ENCODE data around the gene NR3C2. TPM values are rescaled to one million over a fixed set of nuclear protein-coding genes. Genes with fewer than 3 reads are reported as not detected.

The NR3C2 gene
- polyA plus RNA-seq, 1 of the 3 experiments (the other 2 are of a cell fraction), result 0.02 TPM

GRCh38 chr4:148225639-148226038, 216.6 kb downstream of the NR3C2 start:
- no peak overlapping the region for H3K4me3 ChIP-seq (ENCODE audit: low read depth in 2 of 2, low read length in 1 of 2)
- no peak for TF ChIP-seq TCF12 (IDR thresholded peaks at IDR 0.05)
- TF ChIP-seq YY1 (IDR thresholded peaks at IDR 0.05; ENCODE audit: low read depth), result no peak
- TF ChIP-seq FOSL2 (IDR thresholded peaks at IDR 0.05; ENCODE audit: borderline replicate concordance, low read depth), result no peak
- TF ChIP-seq NFIC (IDR thresholded peaks at IDR 0.05; ENCODE audit: borderline replicate concordance), result no peak
- H2AFZ ChIP-seq (ENCODE audit: low read depth), result no peak overlapping the region
- no peaks in the 10 kb centered on the region for H3K79me2 ChIP-seq (ENCODE audit: insufficient read depth)
- no peak overlapping the region for H3K9ac ChIP-seq
- H4K20me1 ChIP-seq (ENCODE audit: insufficient read depth), result no peaks in the 10 kb centered on the region
- no peaks in the 10 kb centered on the region for H3F3A ChIP-seq (replicated peaks; ENCODE audit: insufficient read depth)
- no peaks in the 10 kb centered on the region for H3K36me3 ChIP-seq (replicated peaks in 1 of 2; ENCODE audit: control insufficient read depth in 1 of 2, insufficient read depth in 2 of 2, low read length in 1 of 2)
- H3K27ac ChIP-seq (ENCODE audit: low read depth in 2 of 2, low read length in 1 of 2), result no peak overlapping the region
- CTCF ChIA-PET, result no interaction called here
- no peaks in the 10 kb centered on the region; a peak in 1 of 4 replicates for H3K4me1 ChIP-seq (ENCODE audit: control insufficient read depth in 1 of 2, insufficient read depth in 2 of 2, low read depth in 1 of 2, low read length in 1 of 2)
- DNase-seq, result no peak
- no peaks in the 10 kb centered on the region for H3K9me3 ChIP-seq
- no peaks in the 10 kb centered on the region; the same call in 1 of the 2 replicates for H3K27me3 ChIP-seq (ENCODE audit: insufficient read depth)
- H3K4me2 ChIP-seq, result no peak overlapping the region
- no peaks in the 10 kb centered on the region for H3K9me2 ChIP-seq
- POLR2A ChIA-PET, result no interaction called here
- 15% methylated on average over 1 of the region's 1 CpG for WGBS (ENCODE audit: low lambda C conversion rate)

GRCh38 chr4:148224476-148224875, 217.7 kb downstream of the NR3C2 start:
- CTCF ChIA-PET, result interaction anchor here (0.9 kb wide), 1 partner anchor 299 kb away, joined by 3 read pairs; no protein-coding TSS in a partner anchor
- no peaks in the 10 kb centered on the region for H3K9me2 ChIP-seq
- 5% methylated on average over 3 of the region's 3 CpGs for WGBS (ENCODE audit: low lambda C conversion rate)
- H3K4me1 ChIP-seq (ENCODE audit: control insufficient read depth in 1 of 2, insufficient read depth in 2 of 2, low read depth in 1 of 2, low read length in 1 of 2), result no peaks in the 10 kb centered on the region; a peak in 1 of 4 replicates
- no peaks in the 10 kb centered on the region for H3K36me3 ChIP-seq (replicated peaks in 1 of 2; ENCODE audit: control insufficient read depth in 1 of 2, insufficient read depth in 2 of 2, low read length in 1 of 2)
- H3K27me3 ChIP-seq (ENCODE audit: insufficient read depth), result no peaks in the 10 kb centered on the region
- POLR2A ChIA-PET, result no interaction called here
- H3K9me3 ChIP-seq, result no peaks in the 10 kb centered on the region
- H3K9ac ChIP-seq, result no peak overlapping the region
- no peak overlapping the region for H2AFZ ChIP-seq (ENCODE audit: low read depth)
- no peak for DNase-seq
- no peaks in the 10 kb centered on the region for H3K79me2 ChIP-seq (ENCODE audit: insufficient read depth)
- no peak overlapping the region for H3K4me2 ChIP-seq
- no peak overlapping the region for H3K27ac ChIP-seq (ENCODE audit: low read depth in 2 of 2, low read length in 1 of 2)
- no peak overlapping the region for H3K4me3 ChIP-seq (ENCODE audit: low read depth in 2 of 2, low read length in 1 of 2)
- no peaks in the 10 kb centered on the region for H4K20me1 ChIP-seq (ENCODE audit: insufficient read depth)
- H3F3A ChIP-seq (replicated peaks; ENCODE audit: insufficient read depth), result no peaks in the 10 kb centered on the region
- no peak for TF ChIP-seq USF2 (IDR thresholded peaks at IDR 0.05; ENCODE audit: borderline replicate concordance, low read depth, low read length)
- no peak for TF ChIP-seq SMC3 (IDR thresholded peaks at IDR 0.05; ENCODE audit: low read depth, low read length)

- no peak for TF ChIP-seq REST (IDR thresholded peaks at IDR 0.05; ENCODE audit: low read depth, low read length)
- no peak for TF ChIP-seq PBX3 (IDR thresholded peaks at IDR 0.05)
- TF ChIP-seq MAX (IDR thresholded peaks at IDR 0.05; ENCODE audit: low read depth), result no peak
- no peak for TF ChIP-seq FOXM1 (IDR thresholded peaks at IDR 0.05; ENCODE audit: low read depth)
- no peak for TF ChIP-seq YY1 (IDR thresholded peaks at IDR 0.05; ENCODE audit: low read depth)
- TF ChIP-seq NFIC (IDR thresholded peaks at IDR 0.05; ENCODE audit: borderline replicate concordance), result no peak
- no peak for TF ChIP-seq SMC3 (IDR thresholded peaks at IDR 0.05; ENCODE audit: low read depth, low read length)
- H3F3A ChIP-seq (replicated peaks; ENCODE audit: insufficient read depth), result no peaks in the 10 kb centered on the region
- H4K20me1 ChIP-seq (ENCODE audit: insufficient read depth), result no peaks in the 10 kb centered on the region
- WGBS (ENCODE audit: low lambda C conversion rate), result 44% methylated on average over 8 of the region's 8 CpGs
- H3K9me3 ChIP-seq, result no peaks in the 10 kb centered on the region
- no peaks in the 10 kb centered on the region for H3K79me2 ChIP-seq (ENCODE audit: insufficient read depth)
- CTCF ChIA-PET, result no interaction called here
- no peaks in the 10 kb centered on the region for H3K4me1 ChIP-seq (ENCODE audit: control insufficient read depth in 1 of 2, insufficient read depth in 2 of 2, low read depth in 1 of 2, low read length in 1 of 2)
- DNase-seq, result no peak
- no peak overlapping the region for H3K9ac ChIP-seq
- H3K36me3 ChIP-seq (replicated peaks in 1 of 2; ENCODE audit: control insufficient read depth in 1 of 2, insufficient read depth in 2 of 2, low read length in 1 of 2), result no peaks in the 10 kb centered on the region
- POLR2A ChIA-PET, result no interaction called here
- no peak overlapping the region for H2AFZ ChIP-seq (ENCODE audit: low read depth)
- no peak overlapping the region for H3K4me2 ChIP-seq
- no peaks in the 10 kb centered on the region for H3K27me3 ChIP-seq (ENCODE audit: insufficient read depth)
- no peak overlapping the region for H3K27ac ChIP-seq (ENCODE audit: low read depth in 2 of 2, low read length in 1 of 2)
- no peaks in the 10 kb centered on the region for H3K9me2 ChIP-seq
- H3K4me3 ChIP-seq (ENCODE audit: low read depth in 2 of 2, low read length in 1 of 2), result no peak overlapping the region
Measured at GRCh38 chr4:148222991-148223660, 219.1 kb downstream of the NR3C2 start.

Data from SK-N-SH (cell line).